ENCODE data around the gene TBC1D22A.

DNA sequence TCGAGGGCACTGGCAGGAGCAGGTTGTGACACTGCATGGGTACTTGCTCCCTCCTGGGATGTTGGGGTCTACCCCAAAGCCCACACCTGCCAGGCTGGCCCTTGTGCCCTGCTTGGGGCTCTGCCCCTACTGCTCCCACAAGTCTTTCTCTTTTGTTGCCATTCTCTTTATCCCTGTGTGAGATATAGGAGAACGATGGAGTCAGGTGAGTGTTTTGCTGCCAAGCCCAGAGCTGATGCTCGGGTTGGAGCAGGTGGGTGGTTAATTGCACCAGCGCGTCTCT lies 292.6 kb downstream of the TBC1D22A start:
- no peak for TF ChIP-seq POLR2A (IDR thresholded peaks at IDR 0.05)
- TF ChIP-seq, protein P1, sequence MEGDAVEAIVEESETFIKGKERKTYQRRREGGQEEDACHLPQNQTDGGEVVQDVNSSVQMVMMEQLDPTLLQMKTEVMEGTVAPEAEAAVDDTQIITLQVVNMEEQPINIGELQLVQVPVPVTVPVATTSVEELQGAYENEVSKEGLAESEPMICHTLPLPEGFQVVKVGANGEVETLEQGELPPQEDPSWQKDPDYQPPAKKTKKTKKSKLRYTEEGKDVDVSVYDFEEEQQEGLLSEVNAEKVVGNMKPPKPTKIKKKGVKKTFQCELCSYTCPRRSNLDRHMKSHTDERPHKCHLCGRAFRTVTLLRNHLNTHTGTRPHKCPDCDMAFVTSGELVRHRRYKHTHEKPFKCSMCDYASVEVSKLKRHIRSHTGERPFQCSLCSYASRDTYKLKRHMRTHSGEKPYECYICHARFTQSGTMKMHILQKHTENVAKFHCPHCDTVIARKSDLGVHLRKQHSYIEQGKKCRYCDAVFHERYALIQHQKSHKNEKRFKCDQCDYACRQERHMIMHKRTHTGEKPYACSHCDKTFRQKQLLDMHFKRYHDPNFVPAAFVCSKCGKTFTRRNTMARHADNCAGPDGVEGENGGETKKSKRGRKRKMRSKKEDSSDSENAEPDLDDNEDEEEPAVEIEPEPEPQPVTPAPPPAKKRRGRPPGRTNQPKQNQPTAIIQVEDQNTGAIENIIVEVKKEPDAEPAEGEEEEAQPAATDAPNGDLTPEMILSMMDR (IDR thresholded peaks at IDR 0.05) = no peak
- no peak for TF ChIP-seq POLR2AphosphoS5 (IDR thresholded peaks at IDR 0.05)
- TF ChIP-seq EP300 (IDR thresholded peaks at IDR 0.05) = no peak

All from upper lobe of left lung (tissue), 4 donors.